ENCODE data around the gene EFS. TPM values are rescaled to one million over a fixed set of nuclear protein-coding genes. Genes with fewer than 3 reads are reported as not detected.

EFS gene
- total RNA-seq, 2 experiments from 2014 or later: not detected

DNA sequence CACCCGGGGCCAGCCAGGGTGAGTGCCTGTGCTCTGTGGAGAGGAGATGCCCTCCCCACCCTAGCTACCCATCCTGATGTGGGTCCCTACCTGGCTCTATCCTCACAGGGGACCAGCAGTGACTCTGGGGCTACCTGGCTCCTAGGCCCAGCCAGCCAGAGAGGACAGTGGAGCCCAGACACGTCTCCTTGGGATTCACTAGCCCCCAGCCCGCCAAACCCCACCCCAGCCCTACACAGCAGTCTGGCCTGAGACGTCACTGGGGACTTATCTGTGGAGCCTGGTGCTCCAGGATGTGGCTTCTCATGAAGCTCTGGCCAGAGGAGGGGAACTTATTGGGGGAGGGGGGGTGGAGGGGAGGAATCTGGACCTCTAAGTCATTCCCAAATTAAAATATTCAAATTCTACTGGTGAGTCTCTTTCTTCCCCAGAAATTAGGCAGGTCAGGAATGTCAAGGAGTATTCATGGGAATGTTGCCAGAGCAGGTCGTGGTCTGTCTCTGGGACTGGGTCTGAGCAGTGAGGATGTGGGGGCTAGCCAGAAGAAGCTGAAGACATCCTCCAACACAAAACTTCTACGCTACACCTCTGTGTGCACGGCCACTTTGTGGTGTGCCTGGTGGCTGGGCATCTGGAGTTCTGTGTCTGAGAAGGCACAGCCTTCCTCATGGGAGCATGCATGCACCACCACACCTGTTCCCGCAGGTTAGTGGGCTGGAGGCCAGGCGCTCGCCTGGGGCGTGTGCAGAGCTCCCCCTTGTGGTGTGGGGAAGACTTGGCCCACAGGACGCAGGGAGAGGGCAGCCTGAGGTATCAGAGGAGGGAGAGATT, 14.6 kb upstream of the EFS start:
- Histone ChIP-seq H3K4me3 (ENCODE audit: low read depth, low read length, poor library complexity, severe bottlenecking) (no peak overlapping the region), H3K79me2 (ENCODE audit: insufficient read depth, low read depth, low read length) (no peaks in the 10 kb centered on the region), H3K4me1 (ENCODE audit: insufficient read depth, low read length, poor library complexity, severe bottlenecking) (no peaks in the 10 kb centered on the region), H3K9me2 (ENCODE audit: insufficient read depth, low read length) (no peaks in the 10 kb centered on the region), H3K27ac (ENCODE audit: low read depth, low read length, poor library complexity, severe bottlenecking) (no peak overlapping the region), H2AFZ (ENCODE audit: low read length) (no peak overlapping the region), H4K20me1 (ENCODE audit: insufficient read depth, low read length) (no peaks in the 10 kb centered on the region), H3K9me3 (ENCODE audit: low read length) (no peaks in the 10 kb centered on the region), H3K4me2 (ENCODE audit: low read length) (no peak overlapping the region), H3K36me3 (ENCODE audit: insufficient read depth, low read length) (no peaks in the 10 kb centered on the region)
- intact Hi-C loops (cut with micrococcal nuclease; ENCODE audit: unreplicated experiment): loop anchor here (1.0 to 5.0 kb wide), 3 partner anchors 51 to 257 kb away; no protein-coding TSS in a partner anchor
- ChIA-PET CTCF (ENCODE audit: unreplicated experiment) (interaction anchor here (0.5 to 1.2 kb wide), 4 partner anchors 27 to 259 kb away, joined by 3 to 7 read pairs (median 4); partner anchors contain the start of genes PABPN1 and SLC22A17), POLR2A (interaction anchor here (0.6 to 0.7 kb wide), 2 partner anchors 69 to 153 kb away, joined by 3 to 4 read pairs; no protein-coding TSS in a partner anchor)
- BruUV-seq (replicated peaks): no TSS peak
- peak; percentile 66 for DNase-seq (ENCODE audit: low spot score)
- no peak for TF ChIP-seq EZH2phosphoT487 (IDR thresholded peaks at IDR 0.05; ENCODE audit: borderline replicate concordance, low read depth, low read length)
- TF ChIP-seq, protein P1, sequence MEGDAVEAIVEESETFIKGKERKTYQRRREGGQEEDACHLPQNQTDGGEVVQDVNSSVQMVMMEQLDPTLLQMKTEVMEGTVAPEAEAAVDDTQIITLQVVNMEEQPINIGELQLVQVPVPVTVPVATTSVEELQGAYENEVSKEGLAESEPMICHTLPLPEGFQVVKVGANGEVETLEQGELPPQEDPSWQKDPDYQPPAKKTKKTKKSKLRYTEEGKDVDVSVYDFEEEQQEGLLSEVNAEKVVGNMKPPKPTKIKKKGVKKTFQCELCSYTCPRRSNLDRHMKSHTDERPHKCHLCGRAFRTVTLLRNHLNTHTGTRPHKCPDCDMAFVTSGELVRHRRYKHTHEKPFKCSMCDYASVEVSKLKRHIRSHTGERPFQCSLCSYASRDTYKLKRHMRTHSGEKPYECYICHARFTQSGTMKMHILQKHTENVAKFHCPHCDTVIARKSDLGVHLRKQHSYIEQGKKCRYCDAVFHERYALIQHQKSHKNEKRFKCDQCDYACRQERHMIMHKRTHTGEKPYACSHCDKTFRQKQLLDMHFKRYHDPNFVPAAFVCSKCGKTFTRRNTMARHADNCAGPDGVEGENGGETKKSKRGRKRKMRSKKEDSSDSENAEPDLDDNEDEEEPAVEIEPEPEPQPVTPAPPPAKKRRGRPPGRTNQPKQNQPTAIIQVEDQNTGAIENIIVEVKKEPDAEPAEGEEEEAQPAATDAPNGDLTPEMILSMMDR (conservative IDR thresholded peaks at IDR 0.05; ENCODE audit: low read length): peak; percentile 89

GRCh38 chr14:23378612-23379220, 13.7 kb upstream of the EFS start:
- no peak for DNase-seq (ENCODE audit: low spot score)
- no peaks in the 10 kb centered on the region for H3K9me2 ChIP-seq (ENCODE audit: insufficient read depth, low read length)
- no peaks in the 10 kb centered on the region for H3K36me3 ChIP-seq (ENCODE audit: insufficient read depth, low read length)
- H3K4me2 ChIP-seq (ENCODE audit: low read length): no peak overlapping the region
- no peak overlapping the region for H3K4me3 ChIP-seq (ENCODE audit: low read depth, low read length, poor library complexity, severe bottlenecking)
- no peak overlapping the region for H2AFZ ChIP-seq (ENCODE audit: low read length)
- no peaks in the 10 kb centered on the region for H3K4me1 ChIP-seq (ENCODE audit: insufficient read depth, low read length, poor library complexity, severe bottlenecking)
- H3K27ac ChIP-seq (ENCODE audit: low read depth, low read length, poor library complexity, severe bottlenecking): no peak overlapping the region
- no peaks in the 10 kb centered on the region for H4K20me1 ChIP-seq (ENCODE audit: insufficient read depth, low read length)
- H3K79me2 ChIP-seq (ENCODE audit: insufficient read depth, low read depth, low read length): no peaks in the 10 kb centered on the region
- BruUV-seq (replicated peaks): no TSS peak
- intact Hi-C loops (cut with micrococcal nuclease; ENCODE audit: unreplicated experiment): no loop called here
- no peak for TF ChIP-seq EZH2phosphoT487 (IDR thresholded peaks at IDR 0.05; ENCODE audit: borderline replicate concordance, low read depth, low read length)
- TF ChIP-seq, protein P1 (conservative IDR thresholded peaks at IDR 0.05; ENCODE audit: low read length): no peak
- CTCF ChIA-PET (ENCODE audit: unreplicated experiment): no interaction called here
- POLR2A ChIA-PET: no interaction called here
- H3K9me3 ChIP-seq (ENCODE audit: low read length): no peaks in the 10 kb centered on the region

All from OCI-LY7 (cell line).